Neural crest cell (in vitro differentiated cells): ENCODE data around the gene CFAP53. TPM values are rescaled to one million over a fixed set of nuclear protein-coding genes. Genes with fewer than 3 reads are reported as not detected.
"Not testable (repeated sequence)": the region's sequence is repeated elsewhere in the genome, so short reads cannot be mapped to it uniquely, and the experiment has no call there.

Experiments
- DNase-seq: peaks from one replicate; pipeline ENCODE4 v3.0.0; 2021; ENCODE audit warnings: low read depth, mixed read lengths, low spot score
- H3K27ac Mint-ChIP-seq: one replicate; pipeline ENCODE4 v1.8.0; 2021; ENCODE audit warnings: mild to moderate bottlenecking, mixed read lengths; ENCODE audit not compliant: unreplicated experiment
- H3K27me3 Mint-ChIP-seq: 2 replicates; pipeline ENCODE4 v1.8.0; 2021; ENCODE audit warnings: low read depth, mild to moderate bottlenecking, mixed read lengths
- H3K36me3 Mint-ChIP-seq: 2 replicates; pipeline ENCODE4 v1.8.0; 2021; ENCODE audit warnings: low read depth, mild to moderate bottlenecking, mixed read lengths
- H3K4me1 Mint-ChIP-seq: 2 replicates; pipeline ENCODE4 v1.8.0; 2021; ENCODE audit warnings: mixed read lengths
- H3K4me3 Mint-ChIP-seq: one replicate; pipeline ENCODE4 v1.8.0; 2021; ENCODE audit warnings: mild to moderate bottlenecking, mixed read lengths
- H3K9me3 Mint-ChIP-seq: 2 replicates; pipeline ENCODE4 v1.8.0; 2021; ENCODE audit warnings: mixed read lengths
- total RNA-seq: library from RNA; stranded (reverse); gene quantifications from 2 replicates; pipeline ENCODE4 v1.2.1, GENCODE V29; 2021
- TF ChIP-seq, protein P1 (sequence below): fragments of 200-600 bp; sonication (generic); conservative IDR thresholded peaks from 2 replicates; pipeline ENCODE4 v1.5.0; 2021; ENCODE audit warnings: antibody characterized with exemption, mild to moderate bottlenecking

CFAP53 gene
- total RNA-seq, 1 donor from 2014 or later = 0.54 TPM

DNA sequence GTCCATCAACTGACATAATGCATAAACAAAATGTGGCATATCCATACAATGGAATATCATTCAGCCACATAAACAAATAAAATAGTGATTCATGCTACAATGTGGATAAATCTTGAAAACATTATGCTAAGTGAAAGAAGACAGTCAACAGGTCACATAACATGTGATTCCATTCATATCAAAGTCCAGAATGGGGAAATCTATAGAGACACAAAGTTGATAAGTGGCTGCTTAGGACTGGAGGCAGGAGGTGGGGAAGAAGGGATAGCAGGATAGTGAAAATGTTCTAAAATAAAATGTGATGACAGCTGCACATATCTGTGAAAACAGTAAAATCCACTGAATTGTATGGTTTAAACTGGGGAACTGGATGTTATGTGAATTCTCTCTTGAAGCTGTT lies 18.7 kb downstream of the CFAP53 start:
- Mint-ChIP-seq H3K9me3 (no peaks in the 10 kb centered on the region), H3K27me3 (no peaks in the 10 kb centered on the region), H3K27ac (no peak overlapping the region), H3K36me3 (peaks cover 10% of the 10 kb centered on the region), H3K4me1 (no peaks in the 10 kb centered on the region), H3K4me3 (no peak overlapping the region)
- TF ChIP-seq, protein P1, sequence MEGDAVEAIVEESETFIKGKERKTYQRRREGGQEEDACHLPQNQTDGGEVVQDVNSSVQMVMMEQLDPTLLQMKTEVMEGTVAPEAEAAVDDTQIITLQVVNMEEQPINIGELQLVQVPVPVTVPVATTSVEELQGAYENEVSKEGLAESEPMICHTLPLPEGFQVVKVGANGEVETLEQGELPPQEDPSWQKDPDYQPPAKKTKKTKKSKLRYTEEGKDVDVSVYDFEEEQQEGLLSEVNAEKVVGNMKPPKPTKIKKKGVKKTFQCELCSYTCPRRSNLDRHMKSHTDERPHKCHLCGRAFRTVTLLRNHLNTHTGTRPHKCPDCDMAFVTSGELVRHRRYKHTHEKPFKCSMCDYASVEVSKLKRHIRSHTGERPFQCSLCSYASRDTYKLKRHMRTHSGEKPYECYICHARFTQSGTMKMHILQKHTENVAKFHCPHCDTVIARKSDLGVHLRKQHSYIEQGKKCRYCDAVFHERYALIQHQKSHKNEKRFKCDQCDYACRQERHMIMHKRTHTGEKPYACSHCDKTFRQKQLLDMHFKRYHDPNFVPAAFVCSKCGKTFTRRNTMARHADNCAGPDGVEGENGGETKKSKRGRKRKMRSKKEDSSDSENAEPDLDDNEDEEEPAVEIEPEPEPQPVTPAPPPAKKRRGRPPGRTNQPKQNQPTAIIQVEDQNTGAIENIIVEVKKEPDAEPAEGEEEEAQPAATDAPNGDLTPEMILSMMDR = no peak
- DNase-seq = no peak

- H3K27ac Mint-ChIP-seq, H3K4me3 Mint-ChIP-seq, H3K27me3 Mint-ChIP-seq, H3K4me1 Mint-ChIP-seq, DNase-seq: not testable (repeated sequence)
- H3K9me3 Mint-ChIP-seq = peaks cover 10% of the 10 kb centered on the region
- H3K36me3 Mint-ChIP-seq = peaks cover 17% of the 10 kb centered on the region
Observed at GRCh38 chr18:50241768-50242167, 24.5 kb downstream of the CFAP53 start.

GRCh38 chr18:50240080-50240563 lies 26.2 kb downstream of the CFAP53 start:
- no peak overlapping the region for H3K27ac Mint-ChIP-seq
- peaks cover 17% of the 10 kb centered on the region for H3K36me3 Mint-ChIP-seq
- peaks cover 10% of the 10 kb centered on the region for H3K9me3 Mint-ChIP-seq
- H3K4me1 Mint-ChIP-seq = no peaks in the 10 kb centered on the region
- H3K4me3 Mint-ChIP-seq = no peak overlapping the region
- no peaks in the 10 kb centered on the region for H3K27me3 Mint-ChIP-seq
- DNase-seq = no peak
- TF ChIP-seq, protein P1 = no peak

DNA sequence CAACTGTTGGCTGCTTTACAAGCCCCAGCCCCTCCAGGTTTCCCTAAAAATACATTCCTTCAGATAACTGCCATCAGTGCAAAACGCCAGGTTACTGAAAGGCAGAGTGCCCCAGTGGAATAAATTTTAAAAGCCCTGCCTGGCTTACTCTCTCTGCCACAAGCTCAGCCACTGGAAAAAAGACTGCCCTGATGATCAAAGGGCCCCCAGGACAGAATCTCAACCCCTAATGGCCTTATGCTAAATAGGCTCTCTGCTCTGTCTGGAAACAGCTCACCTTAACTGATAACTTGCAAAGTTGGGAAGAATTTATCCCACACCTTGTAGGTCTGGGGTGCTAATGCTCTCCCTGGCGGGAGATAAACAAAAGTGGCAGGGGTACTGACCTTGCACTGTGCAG lies 33.9 kb downstream of the CFAP53 start:
- Mint-ChIP-seq H3K9me3 (no peaks in the 10 kb centered on the region), H3K27me3 (no peaks in the 10 kb centered on the region), H3K4me3 (no peak overlapping the region), H3K27ac (no peak overlapping the region), H3K4me1 (peaks cover 5% of the 10 kb centered on the region), H3K36me3 (no peaks in the 10 kb centered on the region)
- TF ChIP-seq, protein P1 = no peak
- DNase-seq = no peak

DNA sequence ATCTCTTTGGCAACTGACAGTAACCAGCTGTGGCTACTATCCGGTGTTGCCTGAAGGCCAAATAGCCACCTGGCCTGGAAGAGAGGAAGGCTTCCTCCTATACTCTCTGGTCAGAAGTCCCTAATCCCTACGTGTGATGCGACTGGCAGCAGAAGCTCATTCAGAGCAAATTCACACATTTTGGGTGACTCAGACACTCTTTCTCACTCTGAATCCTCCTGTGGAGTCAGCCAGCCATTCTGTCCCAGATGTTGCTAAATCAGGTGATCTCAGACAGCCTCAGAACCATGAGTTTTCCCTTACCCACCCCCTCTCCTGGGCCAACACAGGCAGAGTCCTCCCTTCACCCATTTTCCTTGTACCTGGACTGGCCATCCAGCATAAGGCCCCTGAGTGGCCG lies 34.7 kb downstream of the CFAP53 start:
- Mint-ChIP-seq H3K27ac (no peak overlapping the region), H3K4me3 (no peak overlapping the region), H3K4me1 (peaks cover 5% of the 10 kb centered on the region), H3K27me3 (no peaks in the 10 kb centered on the region), H3K36me3 (no peaks in the 10 kb centered on the region), H3K9me3 (no peaks in the 10 kb centered on the region)
- TF ChIP-seq, protein P1 = no peak
- DNase-seq = no peak

DNA sequence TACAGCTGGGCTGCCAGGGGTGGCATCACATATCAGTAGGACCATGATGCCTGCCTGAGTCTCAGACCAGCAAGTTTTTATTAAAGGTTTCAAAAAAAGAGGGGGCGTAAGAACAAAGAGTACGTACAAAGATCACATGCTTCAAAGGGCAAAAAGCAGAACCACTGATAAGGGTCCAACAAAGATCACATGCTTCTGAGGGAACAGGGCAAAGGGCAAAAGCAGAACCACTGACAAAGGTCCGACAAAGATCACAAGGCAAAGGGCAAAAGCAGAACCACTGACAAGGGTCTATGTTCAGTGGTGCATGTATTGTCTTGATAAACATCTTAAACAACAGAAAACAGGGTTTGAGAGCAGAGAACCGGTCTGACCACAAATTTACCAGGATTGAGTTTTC lies 46.0 kb downstream of the CFAP53 start:
- H3K9me3 Mint-ChIP-seq = peaks cover 15% of the 10 kb centered on the region
- not testable (repeated sequence) for H3K27ac Mint-ChIP-seq, H3K4me3 Mint-ChIP-seq, DNase-seq, H3K36me3 Mint-ChIP-seq, H3K4me1 Mint-ChIP-seq
- H3K27me3 Mint-ChIP-seq = peaks cover 33% of the 10 kb centered on the region
